OCI-LY7 (cell line): ENCODE measurements around the gene COBLL1.

Experiments
- CTCF ChIP-seq: fragments of 200-600 bp; sonication (generic); conservative IDR thresholded peaks from 2 replicates; pipeline ENCODE4 v1.5.1; 2014; ENCODE audit warnings: mild to moderate bottlenecking, antibody characterized with exemption, low read length, moderate library complexity, mixed read lengths
- EZH2phosphoT487 ChIP-seq: fragments of 200-600 bp; sonication (generic); IDR thresholded peaks from 2 replicates; pipeline ENCODE4 v1.6.1; 2018; ENCODE audit warnings: low read depth, borderline replicate concordance, mild to moderate bottlenecking, mixed run types, antibody characterized with exemption, low read length, moderate library complexity, mixed read lengths

- TF ChIP-seq CTCF: no peak
- TF ChIP-seq EZH2phosphoT487: no peak
These were observed 79.7 kb downstream of the COBLL1 start for GRCh38 chr2:164761737-164762460.
